GM18526 (cell line): ENCODE data around the gene ORMDL3.

Source experiments
- POLR2A ChIP-seq: IDR thresholded peaks from 3 replicates; pipeline ENCODE4 v1.6.1; 2011; ENCODE audit not compliant: insufficient read length; ENCODE audit errors: extremely low read depth

Gene ORMDL3

GRCh38 chr17:39954876-39955275 is 27.5 kb upstream of the ORMDL3 start:
- TF ChIP-seq POLR2A: no peak

DNA sequence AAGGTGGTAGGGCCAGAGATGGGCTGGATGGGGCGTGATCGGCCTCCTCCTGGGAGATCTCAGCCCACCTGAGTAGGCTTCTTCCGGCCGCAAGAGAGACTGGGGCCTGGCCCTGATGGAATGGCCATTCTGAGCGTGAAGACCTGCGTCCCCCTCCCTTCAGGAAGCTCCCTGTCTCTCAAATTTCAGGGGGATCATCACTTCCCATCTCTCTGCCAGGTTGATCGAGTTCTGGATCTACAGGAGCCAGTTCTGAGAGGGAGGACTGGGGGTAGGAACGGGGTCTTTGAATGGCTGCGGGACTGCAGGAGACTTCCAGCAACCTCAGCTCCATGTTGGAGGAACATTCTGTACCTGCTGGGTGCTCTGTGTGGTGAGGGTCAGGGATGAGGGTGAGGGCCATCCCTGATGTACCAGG is 26.1 kb upstream of the ORMDL3 start:
- no peak for TF ChIP-seq POLR2A

DNA sequence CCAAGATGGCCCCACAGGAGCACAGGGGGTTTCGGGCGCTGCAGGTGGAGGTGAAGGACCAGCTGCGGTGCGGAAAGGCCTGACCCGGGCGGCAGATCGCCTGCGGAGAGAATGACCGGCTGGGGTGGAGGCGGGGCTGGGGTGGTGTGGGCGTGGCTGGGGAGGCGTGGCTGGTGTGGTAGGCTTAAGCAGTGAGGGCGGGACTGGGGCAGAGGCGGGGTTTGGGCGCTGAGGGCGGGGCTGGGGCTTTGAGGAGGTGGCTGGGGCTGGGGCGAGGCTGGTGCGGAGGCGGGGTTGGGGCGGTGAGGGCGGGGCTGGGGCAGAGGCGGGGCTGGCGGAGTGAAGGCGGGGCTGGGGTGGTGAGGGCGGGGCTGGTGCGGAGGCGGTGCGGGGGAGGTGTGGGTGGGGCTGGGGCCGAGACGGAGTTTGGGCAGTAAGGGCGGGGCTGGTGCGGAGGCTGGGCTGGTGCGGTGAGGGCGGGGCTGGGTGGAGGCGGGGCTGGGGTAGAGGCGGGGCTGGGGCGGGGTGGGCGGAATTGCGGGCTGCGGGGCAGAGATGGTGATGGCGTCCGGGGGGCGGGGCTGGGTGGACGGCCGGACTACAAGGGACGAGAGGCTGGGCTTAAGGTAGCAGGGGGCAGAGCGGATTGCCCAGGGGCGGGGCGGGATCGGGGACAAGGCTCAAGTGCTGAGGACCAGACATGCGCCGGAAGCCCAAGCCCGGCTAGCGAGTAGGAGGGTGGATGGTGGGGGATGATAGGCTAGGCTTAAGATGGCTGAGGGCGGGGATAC is 25.5 kb upstream of the ORMDL3 start:
- peak; percentile 58 for TF ChIP-seq POLR2A

DNA sequence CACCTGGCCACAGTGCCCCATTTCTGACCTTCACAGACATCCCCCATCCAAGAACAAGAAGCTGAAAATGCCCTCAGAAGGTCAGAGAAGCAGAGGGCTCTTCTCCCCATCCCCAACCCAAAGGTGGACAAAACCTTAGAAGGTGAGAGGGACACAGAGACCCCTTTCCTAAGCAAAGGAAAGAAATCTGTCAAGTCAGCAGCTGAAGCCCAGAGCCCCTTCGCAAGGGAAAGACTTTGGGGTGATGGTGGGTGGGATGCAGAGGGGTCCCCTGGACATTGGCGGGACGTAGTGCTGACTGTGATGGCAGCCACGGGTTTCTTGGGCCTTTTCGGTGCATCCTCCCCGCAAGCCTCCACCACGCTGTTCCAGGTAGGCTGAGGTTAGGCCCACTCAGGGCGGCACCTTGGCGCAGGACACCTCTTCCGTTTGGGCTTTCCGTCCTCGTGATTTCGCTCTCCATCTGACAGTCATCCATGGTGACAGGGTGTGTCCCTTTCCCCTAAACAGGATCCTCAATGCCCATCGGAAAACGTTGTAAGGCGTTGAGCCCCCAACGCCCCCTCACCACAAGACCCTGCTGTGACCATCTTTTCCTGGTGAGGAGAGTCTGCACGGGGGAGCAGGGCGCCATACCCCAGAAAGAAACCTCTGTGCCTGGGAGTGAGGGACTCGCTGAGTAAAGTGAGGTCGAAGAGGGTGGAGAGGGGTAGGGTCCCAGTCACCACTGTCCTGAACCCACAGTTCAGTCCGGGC is 24.7 kb upstream of the ORMDL3 start:
- TF ChIP-seq POLR2A: no peak

GRCh38 chr17:39950871-39951348 is 23.5 kb upstream of the ORMDL3 start:
- TF ChIP-seq POLR2A: no peak

GRCh38 chr17:39949028-39949427 is 21.6 kb upstream of the ORMDL3 start:
- TF ChIP-seq POLR2A: no peak

DNA sequence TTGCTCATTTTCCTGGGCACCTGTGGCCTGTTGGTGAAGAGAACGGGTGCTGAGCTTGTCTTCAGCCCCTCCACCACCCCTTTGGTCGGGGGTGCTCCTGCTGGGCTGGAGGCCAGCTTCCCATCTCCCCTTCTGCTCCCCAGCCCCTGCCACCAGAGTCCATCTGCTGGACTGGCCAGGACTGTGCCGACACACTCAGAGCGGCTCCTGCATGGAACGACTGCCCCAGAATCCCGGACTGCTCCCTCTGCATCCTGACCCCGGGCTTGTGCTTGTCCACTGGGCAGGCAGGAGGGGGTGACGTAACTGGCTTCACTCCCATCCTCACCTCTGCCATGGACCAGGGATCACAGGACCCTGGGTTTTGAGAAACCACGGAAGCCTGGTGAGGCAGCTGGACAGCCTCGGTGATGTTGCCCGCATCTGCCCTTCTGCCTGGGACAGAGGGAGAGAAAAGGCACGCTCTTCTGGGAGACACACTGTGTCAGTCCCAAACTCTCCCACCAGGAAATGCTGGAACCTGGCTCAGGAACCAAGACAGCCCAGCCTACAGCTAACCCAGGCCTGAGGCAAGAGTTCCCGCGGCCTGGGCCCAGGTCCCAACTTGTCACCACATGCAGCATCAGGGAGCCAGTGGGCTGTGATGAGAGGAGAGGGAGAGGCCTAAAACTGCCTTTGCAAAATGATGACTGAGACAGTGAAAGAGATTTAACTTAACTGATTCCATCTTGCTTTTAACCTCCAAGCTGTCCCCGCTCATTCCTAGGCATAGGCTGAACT is 19.3 kb upstream of the ORMDL3 start:
- TF ChIP-seq POLR2A: no peak

GRCh38 chr17:39944393-39944711 is 17.0 kb upstream of the ORMDL3 start:
- TF ChIP-seq POLR2A: no peak

GRCh38 chr17:39943702-39944392 is 16.4 kb upstream of the ORMDL3 start:
- no peak for TF ChIP-seq POLR2A

GRCh38 chr17:39939588-39940419 is 12.4 kb upstream of the ORMDL3 start:
- no peak for TF ChIP-seq POLR2A

DNA sequence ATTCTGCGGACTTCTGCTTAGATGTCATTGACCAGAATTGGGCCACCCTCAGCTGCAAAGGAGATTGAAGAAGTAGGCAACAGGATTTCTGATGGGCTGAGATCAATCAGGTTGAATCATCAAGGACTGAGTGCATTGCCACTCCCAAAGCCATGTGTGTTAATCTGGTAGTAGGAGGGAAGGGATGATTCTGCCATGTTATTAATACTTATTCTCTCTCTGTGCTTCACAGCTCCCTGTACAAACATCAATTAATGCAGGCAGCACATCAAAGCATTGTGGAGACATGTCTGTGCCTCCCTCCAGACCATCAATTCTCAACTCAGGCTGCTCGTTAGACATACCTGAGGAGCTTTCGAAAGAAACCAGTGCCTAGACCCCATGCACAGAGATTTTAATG is 11.7 kb upstream of the ORMDL3 start:
- no peak for TF ChIP-seq POLR2A

DNA sequence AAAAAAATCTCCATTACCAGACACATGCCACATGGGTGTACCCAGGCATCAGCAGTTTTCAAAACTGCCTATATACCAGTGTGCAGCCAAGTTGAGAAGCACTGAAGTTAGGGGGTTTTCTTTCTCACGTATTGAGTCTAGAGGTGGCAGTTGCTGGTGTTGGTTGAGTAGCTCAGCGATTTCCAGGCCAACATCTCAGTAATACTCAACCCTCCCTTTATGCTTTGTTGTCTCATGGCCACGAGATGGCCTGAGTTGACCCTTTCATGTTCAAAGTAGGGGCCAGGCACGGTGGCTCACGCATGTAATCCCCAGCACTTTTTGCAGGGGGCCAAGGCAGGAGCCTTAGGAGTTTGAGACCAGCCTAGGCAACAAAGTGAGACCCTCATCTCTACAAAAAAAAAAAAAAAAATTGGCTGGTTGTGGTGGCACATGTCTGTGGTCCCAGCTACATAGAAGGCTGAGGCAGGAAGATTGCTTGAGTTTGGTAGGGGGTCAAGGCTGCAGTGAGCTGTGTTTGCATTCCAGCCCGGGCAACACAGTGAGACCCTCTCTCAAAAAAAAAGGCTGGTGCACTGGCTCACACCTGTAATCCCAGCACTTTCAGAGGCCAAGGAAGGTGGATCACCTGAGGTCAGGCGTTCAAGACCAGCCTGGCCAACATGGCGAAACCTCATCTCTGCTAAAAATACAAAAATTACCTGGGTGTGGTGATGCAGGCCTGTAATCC is 10.9 kb upstream of the ORMDL3 start:
- no peak for TF ChIP-seq POLR2A

DNA sequence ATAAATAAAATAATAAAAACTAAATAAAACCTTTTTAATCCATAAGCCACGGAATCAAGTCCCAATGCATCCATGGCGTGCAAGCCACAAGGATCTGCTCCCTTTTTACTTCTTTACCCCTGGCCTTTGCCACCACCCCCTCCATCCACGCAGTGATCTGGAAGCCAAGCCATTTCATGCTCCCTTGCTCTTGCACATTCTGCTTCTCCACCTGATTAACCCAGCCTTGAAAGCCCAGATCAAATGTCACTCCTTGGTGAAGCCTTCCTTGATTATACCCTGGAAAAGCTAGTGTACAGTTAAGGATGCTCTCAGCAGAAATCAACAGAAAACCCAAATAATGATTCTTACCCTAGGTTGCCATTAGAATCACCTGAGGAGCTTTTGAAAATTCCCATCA is 10.0 kb upstream of the ORMDL3 start:
- no peak for TF ChIP-seq POLR2A

- TF ChIP-seq POLR2A: no peak
These were observed 8.5 kb upstream of the ORMDL3 start for GRCh38 chr17:39935909-39936308.
